ENCODE data around the gene NBPF10.
"Not testable (repeated sequence)": the region's sequence is repeated elsewhere in the genome, so short reads cannot be mapped to it uniquely, and the experiment has no call there.

NBPF10 gene, protein sequence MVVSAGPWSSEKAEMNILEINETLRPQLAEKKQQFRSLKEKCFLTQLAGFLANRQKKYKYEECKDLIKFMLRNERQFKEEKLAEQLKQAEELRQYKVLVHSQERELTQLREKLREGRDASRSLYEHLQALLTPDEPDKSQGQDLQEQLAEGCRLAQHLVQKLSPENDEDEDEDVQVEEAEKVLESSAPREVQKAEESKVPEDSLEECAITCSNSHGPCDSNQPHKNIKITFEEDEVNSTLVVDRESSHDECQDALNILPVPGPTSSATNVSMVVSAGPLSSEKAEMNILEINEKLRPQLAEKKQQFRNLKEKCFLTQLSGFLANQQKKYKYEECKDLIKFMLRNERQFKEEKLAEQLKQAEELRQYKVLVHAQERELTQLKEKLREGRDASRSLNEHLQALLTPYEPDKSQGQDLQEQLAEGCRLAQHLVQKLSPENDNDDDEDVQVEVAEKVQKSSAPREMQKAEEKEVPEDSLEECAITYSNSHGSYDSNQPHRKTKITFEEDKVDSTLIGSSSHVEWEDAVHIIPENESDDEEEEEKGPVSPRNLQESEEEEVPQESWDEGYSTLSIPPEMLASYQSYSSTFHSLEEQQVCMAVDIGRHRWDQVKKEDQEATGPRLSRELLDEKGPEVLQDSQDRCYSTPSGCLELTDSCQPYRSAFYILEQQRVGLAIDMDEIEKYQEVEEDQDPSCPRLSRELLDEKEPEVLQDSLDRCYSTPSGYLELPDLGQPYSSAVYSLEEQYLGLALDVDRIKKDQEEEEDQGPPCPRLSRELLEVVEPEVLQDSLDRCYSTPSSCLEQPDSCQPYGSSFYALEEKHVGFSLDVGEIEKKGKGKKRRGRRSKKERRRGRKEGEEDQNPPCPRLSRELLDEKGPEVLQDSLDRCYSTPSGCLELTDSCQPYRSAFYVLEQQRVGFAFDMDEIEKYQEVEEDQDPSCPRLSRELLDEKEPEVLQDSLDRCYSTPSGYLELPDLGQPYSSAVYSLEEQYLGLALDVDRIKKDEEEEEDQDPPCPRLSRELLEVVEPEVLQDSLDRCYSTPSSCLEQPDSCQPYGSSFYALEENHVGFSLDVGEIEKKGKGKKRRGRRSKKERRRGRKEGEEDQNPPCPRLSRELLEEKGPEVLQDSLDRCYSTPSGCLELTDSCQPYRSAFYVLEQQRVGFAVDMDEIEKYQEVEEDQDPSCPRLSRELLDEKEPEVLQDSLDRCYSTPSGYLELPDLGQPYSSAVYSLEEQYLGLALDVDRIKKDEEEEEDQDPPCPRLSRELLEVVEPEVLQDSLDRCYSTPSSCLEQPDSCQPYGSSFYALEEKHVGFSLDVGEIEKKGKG (N-terminal part only)

DNA sequence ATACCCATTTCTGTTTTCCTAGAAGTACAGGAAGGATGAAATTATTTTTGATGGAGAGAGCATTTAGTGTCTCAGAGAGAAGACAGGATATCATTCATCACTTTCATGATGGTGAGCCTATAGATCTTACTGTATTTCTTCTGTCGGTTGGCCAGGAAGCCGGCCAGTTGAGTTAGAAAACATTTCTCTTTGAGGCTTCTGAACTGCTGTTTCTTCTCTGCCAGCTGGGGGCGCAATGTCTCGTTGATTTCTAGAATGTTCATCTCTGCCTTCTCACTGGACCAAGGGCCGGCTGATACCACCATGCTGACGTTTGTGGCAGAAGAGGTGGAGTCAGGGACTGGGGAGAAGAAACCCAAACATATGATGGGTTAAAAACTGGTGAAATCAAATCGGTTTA, at the start of gene NBPF10:
NBPF10 (minus strand) TSS at position 340 of the 400 bp plus-strand sequence; CDS start at position 305, 35 bp downstream.
- DNase-seq (ENCODE audit: extremely low spot score); POLR2A ChIA-PET; CTCF ChIA-PET: not testable (repeated sequence)
- TF ChIP-seq, protein P1, sequence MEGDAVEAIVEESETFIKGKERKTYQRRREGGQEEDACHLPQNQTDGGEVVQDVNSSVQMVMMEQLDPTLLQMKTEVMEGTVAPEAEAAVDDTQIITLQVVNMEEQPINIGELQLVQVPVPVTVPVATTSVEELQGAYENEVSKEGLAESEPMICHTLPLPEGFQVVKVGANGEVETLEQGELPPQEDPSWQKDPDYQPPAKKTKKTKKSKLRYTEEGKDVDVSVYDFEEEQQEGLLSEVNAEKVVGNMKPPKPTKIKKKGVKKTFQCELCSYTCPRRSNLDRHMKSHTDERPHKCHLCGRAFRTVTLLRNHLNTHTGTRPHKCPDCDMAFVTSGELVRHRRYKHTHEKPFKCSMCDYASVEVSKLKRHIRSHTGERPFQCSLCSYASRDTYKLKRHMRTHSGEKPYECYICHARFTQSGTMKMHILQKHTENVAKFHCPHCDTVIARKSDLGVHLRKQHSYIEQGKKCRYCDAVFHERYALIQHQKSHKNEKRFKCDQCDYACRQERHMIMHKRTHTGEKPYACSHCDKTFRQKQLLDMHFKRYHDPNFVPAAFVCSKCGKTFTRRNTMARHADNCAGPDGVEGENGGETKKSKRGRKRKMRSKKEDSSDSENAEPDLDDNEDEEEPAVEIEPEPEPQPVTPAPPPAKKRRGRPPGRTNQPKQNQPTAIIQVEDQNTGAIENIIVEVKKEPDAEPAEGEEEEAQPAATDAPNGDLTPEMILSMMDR (IDR thresholded peaks at IDR 0.05; ENCODE audit: control extremely low read depth, extremely low read depth, low read depth, missing control alignments): peak; percentile 15

DNA sequence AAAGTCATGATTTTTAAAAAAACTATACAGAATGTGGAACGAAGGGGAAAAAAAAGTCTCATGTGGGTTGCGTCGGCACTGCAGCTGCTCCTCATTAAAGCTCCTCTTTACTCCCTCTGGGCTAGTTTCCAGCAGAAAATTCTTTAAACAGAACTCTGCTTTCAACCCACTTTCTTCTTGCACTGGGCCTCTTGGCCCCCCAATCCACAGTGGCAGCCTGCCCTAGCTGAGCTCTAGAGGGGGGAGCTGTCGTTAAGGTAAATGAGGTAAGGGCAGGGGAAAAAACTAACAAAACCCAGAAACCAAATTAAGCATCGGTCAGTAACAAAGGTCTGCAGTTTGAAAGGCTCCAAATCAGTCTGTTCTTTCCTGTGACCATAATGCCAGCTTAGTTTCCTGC, 29.9 kb upstream of the NBPF10 start:
- CTCF ChIA-PET; DNase-seq (ENCODE audit: extremely low spot score); POLR2A ChIA-PET: not testable (repeated sequence)

DNA sequence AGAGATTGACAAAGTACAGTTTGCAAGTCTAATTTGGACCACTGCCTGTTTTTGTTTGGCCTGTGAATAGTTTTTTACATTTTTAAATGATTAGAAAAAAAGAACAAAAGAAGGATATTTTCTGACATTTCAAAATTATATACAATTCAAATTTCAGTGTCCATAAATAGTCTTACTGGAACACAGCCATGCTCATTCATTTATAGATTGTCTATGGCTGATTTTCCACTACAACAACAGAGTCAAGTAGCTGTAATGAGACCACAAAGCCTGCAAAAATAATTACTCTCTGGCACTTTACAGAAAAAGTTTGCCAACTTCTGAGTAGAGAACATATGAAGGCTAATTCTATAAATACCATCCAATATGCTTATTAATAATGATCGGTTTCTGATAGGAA, 23.1 kb upstream of the NBPF10 start:
- CTCF ChIA-PET; DNase-seq (ENCODE audit: extremely low spot score); POLR2A ChIA-PET: not testable (repeated sequence)

DNA sequence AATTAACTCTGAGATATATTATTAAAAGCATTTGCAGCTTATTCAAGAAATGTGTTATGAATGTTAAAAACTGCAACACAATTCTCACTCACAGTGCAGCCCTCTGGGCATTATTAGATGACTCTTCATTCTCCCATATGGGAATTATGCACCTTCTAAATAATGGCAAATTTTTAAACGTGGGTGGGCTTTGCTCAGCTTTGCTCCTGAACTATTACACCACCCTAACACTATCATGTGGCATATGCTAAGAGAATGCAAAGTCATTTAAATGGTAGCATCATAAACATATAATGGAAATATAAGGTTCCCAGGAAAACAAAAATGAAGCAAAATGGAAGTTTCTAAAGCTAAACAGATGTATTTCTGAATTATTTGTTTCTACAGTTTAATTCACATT, 22.7 kb upstream of the NBPF10 start:
- CTCF ChIA-PET; DNase-seq (ENCODE audit: extremely low spot score); POLR2A ChIA-PET: not testable (repeated sequence)

Data from GM10248 (cell line).